NT2/D1 (cell line): Measurements from ENCODE around the gene B4GALNT4.

Source experiments
- DNase-seq: peaks from one replicate; pipeline ENCODE4 v3.0.0-alpha.2; 2011; ENCODE audit warnings: low read depth, low spot score
- H3K27me3 ChIP-seq: 2 replicates; pipeline ENCODE4 v1.6.0; 2011; ENCODE audit warnings: mild to moderate bottlenecking; ENCODE audit not compliant: insufficient read length, insufficient read depth
- H3K36me3 ChIP-seq: 2 replicates; pipeline ENCODE4 v1.6.1; 2011; ENCODE audit warnings: mild to moderate bottlenecking, low read length, mixed read lengths; ENCODE audit not compliant: insufficient read depth, insufficient read length
- H3K4me1 ChIP-seq: 2 replicates; pipeline ENCODE4 v1.5.1; 2011; ENCODE audit not compliant: insufficient read depth, insufficient read length
- H3K4me3 ChIP-seq: 2 replicates; pipeline ENCODE4 v1.5.1; 2011; ENCODE audit warnings: low read depth; ENCODE audit not compliant: insufficient read length
- H3K9ac ChIP-seq: 2 replicates; pipeline ENCODE4 v1.6.0; 2011; ENCODE audit warnings: low read depth; ENCODE audit not compliant: insufficient read length
- H3K9me3 ChIP-seq: 2 replicates; pipeline ENCODE4 v1.5.1; 2011; ENCODE audit warnings: mild to moderate bottlenecking, low read length; ENCODE audit not compliant: insufficient read depth
- SUZ12 ChIP-seq: IDR thresholded peaks from 2 replicates; pipeline ENCODE4 v1.6.1; 2011; ENCODE audit not compliant: insufficient read length, insufficient read depth; ENCODE audit errors: extremely low read depth
- YY1 ChIP-seq: IDR thresholded peaks from 2 replicates; pipeline ENCODE4 v1.6.1; 2011; ENCODE audit not compliant: insufficient read length, insufficient read depth
- ZNF274 ChIP-seq: IDR thresholded peaks from 2 replicates; pipeline ENCODE4 v1.6.1; 2011; ENCODE audit warnings: mild to moderate bottlenecking, low read depth, low read length

Gene B4GALNT4

DNA sequence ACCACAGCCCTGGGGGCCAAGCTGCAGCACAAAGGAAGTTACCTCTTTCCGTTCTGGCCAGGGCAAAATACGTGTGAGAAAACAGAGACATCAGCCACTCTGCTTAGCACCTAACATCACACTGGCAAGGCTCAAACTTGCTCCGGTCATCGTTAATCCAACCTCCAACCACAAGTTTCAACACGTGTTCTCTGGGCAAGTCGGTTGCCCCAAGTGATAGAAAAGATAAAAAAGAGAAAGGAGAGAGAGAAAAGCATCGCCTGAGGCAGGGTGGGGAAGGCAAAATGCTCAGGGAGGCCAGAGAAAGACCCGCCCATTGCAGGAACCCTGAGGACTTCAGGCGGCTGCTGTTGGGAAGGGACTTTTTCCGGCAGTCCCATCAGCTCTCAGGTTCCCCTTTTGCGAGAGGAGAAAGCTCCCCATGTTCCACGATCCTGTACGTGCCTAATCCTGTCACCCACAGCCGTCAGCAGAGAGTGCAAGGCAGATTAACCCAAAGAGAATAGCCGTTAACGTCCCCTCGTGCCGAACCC lies 18.5 kb upstream of the B4GALNT4 start:
- no peak overlapping the region for H3K4me3 ChIP-seq
- H3K27me3 ChIP-seq, result no peaks in the 10 kb centered on the region

DNA sequence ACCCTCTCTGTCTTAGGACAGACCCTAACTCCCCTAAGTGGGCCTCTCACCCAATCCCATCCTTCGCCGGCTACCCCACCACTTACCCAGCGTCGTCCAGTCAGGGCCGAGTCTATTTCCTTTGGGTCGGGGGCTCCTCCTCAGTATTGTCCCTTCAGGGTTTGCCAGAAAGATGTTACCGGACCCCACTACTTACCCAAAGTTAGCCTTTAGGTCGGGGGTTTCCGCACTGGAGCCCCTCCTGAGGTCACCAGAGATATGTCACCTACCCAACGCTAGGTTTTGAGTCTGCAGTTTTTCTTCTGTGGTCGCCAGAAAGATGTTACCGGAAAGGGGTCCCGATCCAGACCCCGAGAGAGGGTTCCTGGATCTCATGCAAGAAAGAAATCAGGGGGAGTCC lies 17.9 kb upstream of the B4GALNT4 start:
- peaks cover 14% of the 10 kb centered on the region for H3K4me1 ChIP-seq
- peak overlapping the region; percentile 65 for H3K9ac ChIP-seq
- TF ChIP-seq SUZ12 (no peak), ZNF274 (no peak)

More for the DNA sequence above, 18.5 kb upstream of the B4GALNT4 start:
- peak overlapping the region; percentile 65 for H3K9ac ChIP-seq
- H3K4me1 ChIP-seq, result peaks cover 14% of the 10 kb centered on the region
- no peaks in the 10 kb centered on the region for H3K36me3 ChIP-seq
- H3K9me3 ChIP-seq, result no peaks in the 10 kb centered on the region
- DNase-seq, result no peak
- no peak for TF ChIP-seq SUZ12

DNA sequence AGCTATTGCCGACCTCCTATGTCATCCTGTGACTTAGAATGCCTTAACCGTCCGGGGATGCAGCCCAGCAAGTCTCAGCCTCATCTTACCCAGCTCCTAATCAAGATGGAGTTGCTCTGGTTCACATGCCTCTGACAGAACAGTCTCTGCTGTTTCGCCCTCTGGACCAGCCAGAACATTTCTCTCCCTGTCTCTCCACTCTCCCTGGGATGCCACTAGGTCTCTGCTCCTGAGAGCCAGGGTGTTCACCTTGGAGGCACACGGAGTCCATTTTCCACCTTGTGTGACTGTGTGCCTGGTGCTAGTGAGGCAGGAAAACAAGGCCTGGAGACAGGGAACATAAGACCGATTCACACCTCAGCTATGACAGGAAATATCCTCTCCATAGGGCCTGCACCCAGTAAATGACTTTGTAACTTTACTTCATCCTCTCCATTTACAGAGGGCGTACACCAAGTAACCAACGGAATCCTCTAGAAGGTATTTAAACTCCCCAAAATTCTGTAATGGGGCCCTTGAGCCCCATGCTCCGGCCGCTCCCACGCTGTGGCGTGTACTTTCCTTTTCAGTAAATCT lies 16.8 kb upstream of the B4GALNT4 start:
- Histone ChIP-seq H3K4me1 (peaks cover 18% of the 10 kb centered on the region), H3K9me3 (peaks cover 11% of the 10 kb centered on the region), H3K36me3 (no peaks in the 10 kb centered on the region), H3K27me3 (no peaks in the 10 kb centered on the region), H3K9ac (no peak overlapping the region), H3K4me3 (no peak overlapping the region)
- TF ChIP-seq YY1, result no peak
- TF ChIP-seq ZNF274, result no peak
- no peak for TF ChIP-seq SUZ12
- no peak for DNase-seq

More for the DNA sequence above, 17.9 kb upstream of the B4GALNT4 start:
- no peak for DNase-seq
- Histone ChIP-seq H3K9me3 (peaks cover 2% of the 10 kb centered on the region; the same call in 1 of the 2 replicates), H3K27me3 (no peaks in the 10 kb centered on the region), H3K4me3 (no peak overlapping the region), H3K36me3 (no peaks in the 10 kb centered on the region)

DNA sequence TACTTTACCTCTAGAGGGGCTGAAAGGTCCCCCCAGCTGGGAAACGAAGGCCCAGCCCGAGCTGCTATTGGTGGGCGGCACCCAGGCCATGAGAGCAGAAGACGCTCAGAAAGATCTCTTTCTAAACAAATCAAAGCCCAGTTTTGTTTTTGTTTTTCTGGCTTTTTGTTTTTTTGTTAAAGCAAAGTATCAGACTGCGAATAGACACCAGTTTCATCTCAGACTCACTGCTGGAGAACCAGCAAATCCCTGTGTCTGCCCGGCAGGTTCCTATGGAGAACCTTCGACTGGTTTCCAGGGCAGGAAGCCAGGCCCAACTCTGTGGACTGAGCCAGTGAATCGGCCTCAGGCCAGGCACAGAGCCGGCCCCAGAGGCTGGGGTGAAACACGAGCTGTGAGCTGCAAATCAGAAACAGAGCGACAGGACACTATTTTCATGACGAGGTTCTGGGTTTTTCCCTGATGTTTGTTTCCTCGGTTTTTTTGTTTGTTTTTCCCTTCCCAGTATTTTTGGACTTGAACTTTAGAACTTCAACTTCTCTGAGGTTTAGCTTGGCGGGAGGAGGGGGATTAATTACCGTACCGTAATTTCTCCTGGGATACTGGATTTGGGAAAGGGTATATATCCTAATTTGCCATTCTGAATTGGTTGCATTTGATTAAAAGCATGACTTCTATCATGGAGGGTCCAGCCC lies 16.0 kb upstream of the B4GALNT4 start:
- Histone ChIP-seq H3K9me3 (peaks cover 11% of the 10 kb centered on the region), H3K27me3 (no peaks in the 10 kb centered on the region), H3K4me3 (no peak overlapping the region), H3K4me1 (peaks cover 18% of the 10 kb centered on the region), H3K9ac (no peak overlapping the region), H3K36me3 (no peaks in the 10 kb centered on the region)
- TF ChIP-seq ZNF274, result no peak
- TF ChIP-seq SUZ12, result no peak
- TF ChIP-seq YY1, result no peak
- DNase-seq, result no peak

DNA sequence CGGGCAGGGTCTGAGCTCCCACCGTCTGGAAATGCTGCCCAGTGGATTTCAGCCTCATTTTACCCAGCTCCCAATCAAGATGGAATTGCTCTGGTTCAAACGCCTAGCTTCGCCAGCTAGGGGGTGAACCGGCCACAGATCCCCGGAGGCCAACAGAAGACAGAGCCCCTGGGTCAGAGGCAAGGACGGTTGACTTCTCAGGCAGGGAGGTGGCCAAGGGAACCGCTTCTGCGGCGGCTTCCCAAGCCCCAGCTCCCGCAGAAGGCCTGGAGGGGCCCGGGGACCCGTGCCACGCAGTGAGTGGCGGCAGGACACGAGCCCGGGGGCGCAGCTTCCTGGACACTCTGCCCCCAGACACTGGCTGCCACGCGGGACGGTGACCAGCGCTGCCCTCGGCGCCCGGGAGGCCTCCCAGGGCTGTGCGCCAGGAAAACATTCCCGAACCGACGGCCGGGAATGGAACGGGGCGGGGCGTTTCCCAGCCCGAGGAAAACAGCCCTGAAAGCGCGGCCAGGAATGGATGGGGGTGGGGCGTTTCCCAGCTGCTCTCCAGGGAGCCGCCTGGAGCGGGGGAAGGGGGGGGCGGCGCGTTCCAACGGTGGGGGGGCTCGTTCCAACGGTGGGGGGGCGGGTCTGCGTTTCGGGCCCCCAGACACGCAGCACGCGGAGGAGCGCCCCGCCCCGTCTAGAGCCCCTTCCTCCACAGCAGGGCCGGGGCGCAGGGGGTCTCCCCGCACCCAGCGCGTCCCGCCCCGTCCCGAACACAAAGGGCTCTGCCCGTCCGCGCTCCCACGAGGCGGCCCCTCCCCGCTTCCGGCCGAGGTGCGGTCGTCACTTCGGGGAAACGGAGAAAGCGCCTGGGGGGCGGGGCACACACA lies 13.5 kb upstream of the B4GALNT4 start:
- H3K4me3 ChIP-seq, result peak overlapping the region; percentile 51
- peaks cover 19% of the 10 kb centered on the region for H3K9me3 ChIP-seq
- peak overlapping the region; percentile 98 for H3K9ac ChIP-seq
- TF ChIP-seq YY1 (no peak), SUZ12 (no peak), ZNF274 (no peak)
- peak; percentile 84 for DNase-seq
- no peaks in the 10 kb centered on the region for H3K36me3 ChIP-seq
- H3K4me1 ChIP-seq, result peaks cover 18% of the 10 kb centered on the region
- peaks cover 5% of the 10 kb centered on the region for H3K27me3 ChIP-seq

DNA sequence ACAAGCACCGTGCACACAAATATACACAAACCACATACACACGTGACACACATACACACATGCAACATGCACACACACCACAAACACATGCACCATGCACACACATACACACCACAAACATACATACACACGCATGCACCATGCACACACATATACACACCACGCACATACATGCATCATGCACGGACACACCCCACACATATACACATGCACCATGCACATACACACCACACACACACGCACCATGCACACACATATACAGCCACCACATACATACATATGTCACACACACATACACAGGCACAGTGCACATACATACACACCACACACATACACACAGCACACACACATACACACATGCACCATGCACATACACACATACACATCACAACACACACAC lies 12.7 kb upstream of the B4GALNT4 start:
- H3K27me3 ChIP-seq, result peaks cover 5% of the 10 kb centered on the region
- no peak for DNase-seq
- no peaks in the 10 kb centered on the region for H3K36me3 ChIP-seq
- peaks cover 27% of the 10 kb centered on the region for H3K9me3 ChIP-seq
- H3K9ac ChIP-seq, result no peak overlapping the region
- H3K4me3 ChIP-seq, result no peak overlapping the region
- H3K4me1 ChIP-seq, result peaks cover 12% of the 10 kb centered on the region
- TF ChIP-seq ZNF274, result no peak

DNA sequence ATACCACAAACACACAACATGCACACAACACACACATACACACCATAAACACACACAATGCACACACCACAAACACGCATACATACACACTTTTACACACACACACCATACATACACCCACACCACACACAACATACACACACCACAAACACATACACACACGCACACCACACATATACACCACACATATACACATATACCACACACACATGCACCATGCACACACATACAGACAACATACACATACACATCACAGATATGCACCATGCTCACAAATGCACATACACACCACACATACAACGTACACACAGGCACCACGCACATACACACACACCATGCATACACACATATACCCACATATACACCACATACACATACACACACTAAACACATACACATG lies 11.7 kb upstream of the B4GALNT4 start:
- no peaks in the 10 kb centered on the region for H3K36me3 ChIP-seq
- no peak overlapping the region for H3K9ac ChIP-seq
- H3K4me3 ChIP-seq, result no peak overlapping the region
- DNase-seq, result no peak
- peaks cover 32% of the 10 kb centered on the region for H3K9me3 ChIP-seq
- H3K4me1 ChIP-seq, result peaks cover 12% of the 10 kb centered on the region
- peaks cover 5% of the 10 kb centered on the region for H3K27me3 ChIP-seq
- TF ChIP-seq ZNF274 (no peak), YY1 (no peak), SUZ12 (no peak)
